Measurements from ENCODE around the gene VAC14.

DNA sequence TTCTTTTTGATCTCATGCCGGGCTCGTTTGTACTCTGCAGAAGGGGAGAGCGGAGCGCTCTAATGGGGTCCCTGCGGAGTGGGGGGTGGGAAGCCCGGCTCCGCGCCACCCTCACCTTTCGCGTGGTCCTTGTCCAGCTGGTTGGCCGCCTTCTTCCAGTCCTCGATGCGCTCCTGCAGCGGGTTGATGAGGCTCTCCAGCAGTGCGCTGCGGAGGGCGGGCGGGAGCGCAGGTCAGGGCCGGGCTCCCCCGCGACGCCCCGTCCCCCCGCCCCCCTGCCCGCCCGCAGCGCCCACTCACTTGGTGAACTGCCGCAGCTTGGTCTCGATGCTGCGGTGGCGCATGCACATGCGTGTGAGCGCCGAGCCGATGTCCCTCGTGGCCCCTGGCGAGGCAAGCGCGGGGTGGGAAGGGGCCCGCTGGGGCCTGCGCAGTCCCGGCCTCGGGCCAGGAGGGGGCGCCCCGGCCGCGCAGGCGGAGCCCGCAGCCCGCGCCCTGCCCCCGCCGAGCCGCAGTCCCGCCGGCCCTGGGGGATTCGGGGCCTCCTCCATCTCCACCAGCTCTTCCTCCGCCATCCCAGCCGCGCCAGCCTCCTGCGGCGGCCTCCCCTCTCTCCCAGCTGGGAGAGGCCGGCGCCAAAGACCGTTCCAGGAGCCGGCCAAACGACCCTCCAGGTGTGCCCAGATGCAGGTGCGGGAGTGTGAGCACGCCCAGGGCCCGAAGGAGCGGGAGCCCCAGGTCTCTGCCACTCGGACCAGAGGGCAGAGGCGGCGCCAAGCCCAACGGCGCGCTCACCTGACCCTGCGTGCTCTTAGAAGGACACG is 121.1 kb downstream of the VAC14 start:
- TF ChIP-seq, protein P1, sequence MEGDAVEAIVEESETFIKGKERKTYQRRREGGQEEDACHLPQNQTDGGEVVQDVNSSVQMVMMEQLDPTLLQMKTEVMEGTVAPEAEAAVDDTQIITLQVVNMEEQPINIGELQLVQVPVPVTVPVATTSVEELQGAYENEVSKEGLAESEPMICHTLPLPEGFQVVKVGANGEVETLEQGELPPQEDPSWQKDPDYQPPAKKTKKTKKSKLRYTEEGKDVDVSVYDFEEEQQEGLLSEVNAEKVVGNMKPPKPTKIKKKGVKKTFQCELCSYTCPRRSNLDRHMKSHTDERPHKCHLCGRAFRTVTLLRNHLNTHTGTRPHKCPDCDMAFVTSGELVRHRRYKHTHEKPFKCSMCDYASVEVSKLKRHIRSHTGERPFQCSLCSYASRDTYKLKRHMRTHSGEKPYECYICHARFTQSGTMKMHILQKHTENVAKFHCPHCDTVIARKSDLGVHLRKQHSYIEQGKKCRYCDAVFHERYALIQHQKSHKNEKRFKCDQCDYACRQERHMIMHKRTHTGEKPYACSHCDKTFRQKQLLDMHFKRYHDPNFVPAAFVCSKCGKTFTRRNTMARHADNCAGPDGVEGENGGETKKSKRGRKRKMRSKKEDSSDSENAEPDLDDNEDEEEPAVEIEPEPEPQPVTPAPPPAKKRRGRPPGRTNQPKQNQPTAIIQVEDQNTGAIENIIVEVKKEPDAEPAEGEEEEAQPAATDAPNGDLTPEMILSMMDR (IDR thresholded peaks at IDR 0.05) = peak in 4 of 6 experiments; percentile 14 to 74 (median 63)
- TF ChIP-seq POLR2A (IDR thresholded peaks at IDR 0.05) = no peak

Data from Peyer's patch (tissue), 4 donors.